Aorta (tissue), 5 donors: ENCODE results near the gene RAX. TPM values are rescaled to one million over a fixed set of nuclear protein-coding genes. Genes with fewer than 3 reads are reported as not detected.

Source experiments
- ATAC-seq: fragments of 200-7000 bp; cut with Tn5 transposase; one replicate; pipeline ENCODE4 v1.9.1; 2022; ENCODE audit warnings: moderate library complexity; ENCODE audit not compliant: low FRiP score
- DNase-seq, 2 donors: peaks; one replicate each; pipeline ENCODE4 v3.0.0-alpha.2; 2020
- H3K27ac ChIP-seq, 2 donors: one replicate each; pipeline ENCODE4 v1.5.1; 2013; ENCODE audit warnings: low read length in 2 of 2, mild to moderate bottlenecking in 2 of 2, moderate library complexity in 2 of 2, control low read depth in 1 of 2, inconsistent platforms in 1 of 2, low read depth in 1 of 2
- H3K27me3 ChIP-seq, 2 donors: one replicate each; pipeline ENCODE4 v1.6.1; 2013; ENCODE audit warnings: control low read depth in 1 of 2, low read length in 1 of 2, mild to moderate bottlenecking in 1 of 2, moderate library complexity in 1 of 2; ENCODE audit not compliant: insufficient read depth in 2 of 2, control insufficient read depth in 1 of 2
- H3K36me3 ChIP-seq, 2 donors: one replicate each; pipeline ENCODE4 v1.6.1; 2013; ENCODE audit warnings: control low read depth in 1 of 2, low read length in 1 of 2, mild to moderate bottlenecking in 1 of 2; ENCODE audit not compliant: insufficient read depth in 2 of 2, control insufficient read depth in 1 of 2
- H3K4me1 ChIP-seq, 2 donors: one replicate each; pipeline ENCODE4 v1.6.1; 2013; ENCODE audit warnings: low read length in 2 of 2, control low read depth in 1 of 2, mild to moderate bottlenecking in 1 of 2, moderate library complexity in 1 of 2; ENCODE audit not compliant: insufficient read depth in 2 of 2, control insufficient read depth in 1 of 2
- H3K4me3 ChIP-seq, 2 donors: one replicate each; pipeline ENCODE4 v1.5.1; 2013; ENCODE audit warnings: low read length in 2 of 2, control low read depth in 1 of 2, mild to moderate bottlenecking in 1 of 2
- H3K9me3 ChIP-seq: one replicate; pipeline ENCODE4 v1.6.1; 2013; ENCODE audit warnings: mild to moderate bottlenecking, low read length; ENCODE audit not compliant: control insufficient read depth
- WGBS, 2 donors: extraction: QIAGEN DNeasy Blood & Tissue Kit; methylation state at CpG; one replicate each; pipeline ENCODE4 v1.1.7; 2013; 5-methylcytosine and 5-hydroxymethylcytosine counted together
- intact Hi-C, 2 donors: fragments of 100-400 bp; cut with DNase I; formaldehyde crosslinking; loops; one replicate each; pipeline versions ENCODE4 v1.14.2 to v1.15.0; 2022
- polyA plus RNA-seq, 2 donors: library from polyadenylated mRNA; stranded (reverse); fragments of 200-250 nt; gene quantifications; one replicate each; pipeline ENCODE4 v1.2.3, GENCODE V29; 2013
- total RNA-seq, 2 donors: library from RNA; stranded (reverse); fragmentation: NEBNext Ultra II Directional; extraction: Animal tissue kit (Norgen Biotek cat#: 25700); gene quantifications; one replicate each; pipeline ENCODE4 v1.2.1, GENCODE V29; 2021
- donor health status: healthy with polysubstance abuse.
- donor health status: Bipolar disorder and iron deficiency.
- donor health status: DM: no; HTN: no; CAD: no.
- donor health status: DM: no; HTN: no; CAD: no.
- donor health status: DM: yes; HTN: yes; CAD: no.

RAX gene
- total and polyA plus RNA-seq, 4 donors: not detected

- no peaks in the 10 kb centered on the region for H3K4me1 ChIP-seq
- intact Hi-C loops: no loop called here
- 7 to 10% methylated on average over 16 to 17 of the region's 17 CpGs for WGBS, 2 donors
- H3K27me3 ChIP-seq: peaks cover 1 to 4% of the 10 kb centered on the region in 2 donors
- H3K9me3 ChIP-seq: no peaks in the 10 kb centered on the region
- H3K27ac ChIP-seq: no peak overlapping the region
- H3K4me3 ChIP-seq: no peak overlapping the region
- ATAC-seq (no peak), DNase-seq (no peak)
- no peaks in the 10 kb centered on the region for H3K36me3 ChIP-seq
These were observed 3.6 kb downstream of the RAX start for GRCh38 chr18:59269563-59270119.

GRCh38 chr18:59268721-59269562 is 4.3 kb downstream of the RAX start:
- Histone ChIP-seq H3K9me3 (no peaks in the 10 kb centered on the region), H3K4me3 (peak overlapping the region in 1 of 2 donors; percentile 3), H3K36me3 (no peaks in the 10 kb centered on the region), H3K27ac (no peak overlapping the region), H3K4me1 (no peaks in the 10 kb centered on the region), H3K27me3 (peaks cover 1 to 4% of the 10 kb centered on the region in 2 donors)
- 1 to 2% methylated on average over 62 to 90 of the region's 90 CpGs for WGBS, 2 donors
- ATAC-seq (peak; percentile 16), DNase-seq (no peak)
- intact Hi-C loops: no loop called here

DNA sequence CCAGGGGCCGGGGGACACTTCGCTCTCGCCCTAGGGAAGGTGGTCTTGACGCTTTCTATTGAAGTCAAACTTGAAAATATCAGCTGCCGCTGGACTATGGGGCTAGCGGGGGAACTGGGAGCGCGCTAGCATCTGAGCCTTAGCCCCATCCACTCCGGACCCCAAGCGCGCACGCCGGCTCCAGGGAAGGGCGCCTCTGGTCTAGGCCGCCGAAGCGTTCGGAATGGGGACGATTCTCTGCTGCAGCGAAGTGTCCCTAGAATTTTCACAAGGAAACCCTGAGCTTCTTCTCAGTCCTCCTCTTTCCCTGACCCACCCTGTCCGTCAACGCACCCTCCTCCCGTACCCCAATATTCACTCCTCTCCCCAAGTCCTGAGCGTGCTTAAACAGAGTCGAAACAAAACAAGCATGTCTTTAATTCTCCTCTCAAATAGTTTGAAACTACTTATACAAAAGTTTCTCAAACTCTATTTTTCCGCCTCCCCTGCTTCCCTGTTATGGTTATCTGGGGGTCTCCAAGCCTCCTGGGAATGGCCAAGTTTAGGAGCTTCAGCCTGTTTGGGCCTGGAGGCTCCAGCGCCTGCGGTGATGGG is 5.0 kb downstream of the RAX start:
- DNase-seq: no peak

DNA sequence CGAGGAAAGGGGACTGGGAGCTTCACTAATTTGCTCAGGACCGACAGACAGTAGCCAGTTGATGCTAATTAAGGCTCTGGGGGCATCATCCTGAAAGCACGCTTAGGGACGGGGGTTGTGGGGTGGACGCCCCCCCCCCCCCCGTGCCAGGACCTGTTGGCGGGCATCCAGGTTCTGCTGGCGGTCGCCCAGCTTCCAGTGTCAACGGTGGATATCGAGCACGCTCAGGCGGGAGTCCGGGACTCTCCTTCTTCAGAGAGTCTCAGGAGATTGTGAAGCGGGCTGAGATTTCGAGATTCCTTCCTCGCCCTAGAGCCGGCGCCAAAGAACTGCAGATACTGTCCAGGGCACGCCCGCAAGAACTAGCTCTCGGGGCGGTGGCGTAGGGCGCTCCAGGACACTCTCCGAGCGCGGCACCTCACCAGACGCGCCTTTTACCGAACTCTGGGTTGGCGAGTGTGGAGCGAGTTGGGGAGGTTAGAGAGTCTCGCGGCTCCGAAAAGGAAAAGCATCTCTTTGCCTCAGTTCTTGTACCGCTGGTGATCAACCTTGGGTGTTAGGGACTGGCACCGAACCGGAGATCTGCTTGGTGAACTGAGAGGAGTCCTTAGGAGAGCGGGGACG is 5.6 kb downstream of the RAX start:
- Histone ChIP-seq H3K27me3 (peaks cover 1 to 4% of the 10 kb centered on the region in 2 donors), H3K4me3 (no peak overlapping the region), H3K27ac (no peak overlapping the region), H3K9me3 (no peaks in the 10 kb centered on the region), H3K4me1 (no peaks in the 10 kb centered on the region), H3K36me3 (no peaks in the 10 kb centered on the region)
- no peak for ATAC-seq
- 2% methylated on average over 38 to 41 of the region's 41 CpGs for WGBS, 2 donors
- intact Hi-C loops: no loop called here
- no peak for DNase-seq

More for the DNA sequence above, 5.0 kb downstream of the RAX start:
- no peak overlapping the region for H3K27ac ChIP-seq
- H3K27me3 ChIP-seq: peaks cover 1 to 4% of the 10 kb centered on the region in 2 donors
- no peak for ATAC-seq
- no peaks in the 10 kb centered on the region for H3K4me1 ChIP-seq
- intact Hi-C loops: no loop called here
- H3K9me3 ChIP-seq: no peaks in the 10 kb centered on the region
- no peaks in the 10 kb centered on the region for H3K36me3 ChIP-seq
- no peak overlapping the region for H3K4me3 ChIP-seq
- 5 to 6% methylated on average over 27 to 28 of the region's 28 CpGs for WGBS, 2 donors

DNA sequence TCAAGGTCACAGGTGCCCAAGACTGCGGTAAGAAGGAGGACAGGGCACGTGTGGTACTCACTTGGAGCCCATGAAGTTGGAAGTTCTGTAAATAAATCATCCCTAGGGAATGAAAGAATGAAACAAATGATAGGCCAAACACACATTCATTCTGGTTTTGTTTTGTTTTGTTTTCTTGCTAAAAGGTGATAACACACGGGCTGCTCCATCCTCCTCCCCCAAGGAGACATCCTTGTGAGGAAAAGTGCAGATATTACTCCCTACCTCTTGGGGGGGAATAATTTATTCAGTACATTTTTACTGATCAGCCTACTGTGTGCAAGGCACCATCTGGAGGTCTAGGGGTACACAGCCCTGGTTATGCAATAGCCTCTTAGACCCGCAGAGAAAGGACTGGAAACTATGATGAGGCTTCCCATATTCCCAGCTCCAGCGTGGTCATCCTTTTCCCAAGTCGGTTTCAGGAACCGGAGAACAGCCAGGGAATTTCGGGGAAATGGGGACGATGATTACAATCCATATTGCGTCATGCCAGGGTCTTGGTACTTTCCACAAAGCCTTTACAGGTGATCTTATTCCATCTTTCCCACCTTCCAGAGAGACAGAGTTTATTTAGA is 6.3 kb downstream of the RAX start:
- no peak for ATAC-seq

GRCh38 chr18:59266459-59266858 is 6.8 kb downstream of the RAX start:
- Histone ChIP-seq H3K27me3 (peaks cover 1 to 4% of the 10 kb centered on the region in 2 donors), H3K9me3 (no peaks in the 10 kb centered on the region), H3K4me3 (no peak overlapping the region), H3K36me3 (no peaks in the 10 kb centered on the region), H3K27ac (no peak overlapping the region), H3K4me1 (no peaks in the 10 kb centered on the region)
- DNase-seq (no peak), ATAC-seq (no peak)
- 9 to 30% methylated on average over 1 of the region's 1 CpG for WGBS, 2 donors
- intact Hi-C loops: no loop called here

More for the DNA sequence above, 6.3 kb downstream of the RAX start:
- Histone ChIP-seq H3K27me3 (peaks cover 1 to 4% of the 10 kb centered on the region in 2 donors), H3K4me1 (no peaks in the 10 kb centered on the region), H3K9me3 (no peaks in the 10 kb centered on the region), H3K36me3 (no peaks in the 10 kb centered on the region), H3K4me3 (no peak overlapping the region), H3K27ac (no peak overlapping the region)
- 7 to 10% methylated on average over 10 of the region's 10 CpGs for WGBS, 2 donors
- no peak for DNase-seq
- intact Hi-C loops: no loop called here

DNA sequence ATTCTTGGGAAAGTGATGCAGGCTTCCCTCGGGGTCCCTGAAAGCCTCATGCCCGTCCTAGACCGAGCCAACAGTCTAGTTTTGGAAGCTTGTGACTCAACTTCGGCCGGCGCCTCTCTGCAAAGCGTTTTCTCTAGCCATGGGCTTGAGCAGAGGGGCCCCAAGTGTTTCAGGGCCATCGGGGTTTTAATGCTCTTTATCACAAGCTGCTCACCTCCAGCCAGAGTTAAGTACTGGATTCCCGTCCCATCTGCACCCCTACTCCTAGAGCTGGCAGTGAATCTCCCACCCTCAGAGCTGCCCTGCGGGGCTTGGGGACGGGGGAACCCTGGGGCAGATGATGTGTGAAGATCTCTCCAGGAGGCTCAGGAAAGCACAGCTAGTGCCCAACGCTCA is 7.3 kb downstream of the RAX start:
- intact Hi-C loops: no loop called here
- H3K27me3 ChIP-seq: peaks cover 1 to 4% of the 10 kb centered on the region in 2 donors
- no peaks in the 10 kb centered on the region for H3K9me3 ChIP-seq
- H3K27ac ChIP-seq: no peak overlapping the region
- no peak for DNase-seq
- 4 to 5% methylated on average over 12 of the region's 12 CpGs for WGBS, 2 donors
- no peaks in the 10 kb centered on the region for H3K36me3 ChIP-seq
- ATAC-seq: no peak
- H3K4me1 ChIP-seq: no peaks in the 10 kb centered on the region
- no peak overlapping the region for H3K4me3 ChIP-seq

GRCh38 chr18:59265246-59265973 is 7.8 kb downstream of the RAX start:
- no peaks in the 10 kb centered on the region for H3K4me1 ChIP-seq
- H3K27ac ChIP-seq: no peak overlapping the region
- 2% methylated on average over 38 of the region's 38 CpGs for WGBS, 2 donors
- peaks cover 1 to 4% of the 10 kb centered on the region in 2 donors for H3K27me3 ChIP-seq
- ATAC-seq (no peak), DNase-seq (no peak)
- intact Hi-C loops: no loop called here
- H3K9me3 ChIP-seq: no peaks in the 10 kb centered on the region
- no peaks in the 10 kb centered on the region for H3K36me3 ChIP-seq
- H3K4me3 ChIP-seq: no peak overlapping the region
